Measurements from ENCODE around the gene STX10. TPM values are rescaled to one million over a fixed set of nuclear protein-coding genes. Genes with fewer than 3 reads are reported as not detected.

The STX10 gene
- total and polyA plus RNA-seq, 8 donors, result 14.0 to 73.5 (median 17.2) TPM

DNA sequence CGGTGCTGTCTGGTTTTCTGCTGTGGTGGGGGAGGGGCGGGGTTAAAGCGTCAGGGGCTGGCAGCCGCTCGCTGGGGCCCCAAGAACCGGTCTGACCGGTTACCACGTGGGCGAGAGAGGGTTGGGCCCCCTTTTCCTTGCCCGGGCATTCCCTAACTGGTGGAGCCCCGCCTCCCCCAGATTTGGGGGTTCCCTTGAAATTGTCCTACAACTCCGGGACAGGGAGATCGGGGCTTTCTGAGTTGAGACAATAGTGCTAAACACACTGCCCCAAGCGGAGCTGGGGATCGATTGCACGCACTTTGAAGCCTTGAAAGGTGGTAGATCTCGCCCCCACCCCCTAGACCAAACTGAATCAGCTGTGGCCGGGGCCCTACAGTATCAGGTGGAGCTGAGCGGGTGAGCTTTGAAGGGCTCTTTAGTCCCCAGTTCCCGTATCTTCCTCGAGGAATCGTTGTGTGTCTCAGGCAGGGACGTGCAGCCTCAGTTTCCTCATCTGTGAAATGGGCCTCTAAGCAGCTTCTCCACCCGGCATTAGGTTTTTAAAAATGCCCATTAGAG is 4.8 kb upstream of the STX10 start:
- peak overlapping the region; percentile 20 to 100 (median 96) for H3K4me3 ChIP-seq
- FAIRE-seq, result no peak
- no peaks in the 10 kb centered on the region for H3K9me3 ChIP-seq
- peak; percentile 25 to 43 (median 31) for ATAC-seq
- 2 to 3% methylated on average over 24 of the region's 24 CpGs for WGBS, 2 donors
- TF ChIP-seq, protein P1, sequence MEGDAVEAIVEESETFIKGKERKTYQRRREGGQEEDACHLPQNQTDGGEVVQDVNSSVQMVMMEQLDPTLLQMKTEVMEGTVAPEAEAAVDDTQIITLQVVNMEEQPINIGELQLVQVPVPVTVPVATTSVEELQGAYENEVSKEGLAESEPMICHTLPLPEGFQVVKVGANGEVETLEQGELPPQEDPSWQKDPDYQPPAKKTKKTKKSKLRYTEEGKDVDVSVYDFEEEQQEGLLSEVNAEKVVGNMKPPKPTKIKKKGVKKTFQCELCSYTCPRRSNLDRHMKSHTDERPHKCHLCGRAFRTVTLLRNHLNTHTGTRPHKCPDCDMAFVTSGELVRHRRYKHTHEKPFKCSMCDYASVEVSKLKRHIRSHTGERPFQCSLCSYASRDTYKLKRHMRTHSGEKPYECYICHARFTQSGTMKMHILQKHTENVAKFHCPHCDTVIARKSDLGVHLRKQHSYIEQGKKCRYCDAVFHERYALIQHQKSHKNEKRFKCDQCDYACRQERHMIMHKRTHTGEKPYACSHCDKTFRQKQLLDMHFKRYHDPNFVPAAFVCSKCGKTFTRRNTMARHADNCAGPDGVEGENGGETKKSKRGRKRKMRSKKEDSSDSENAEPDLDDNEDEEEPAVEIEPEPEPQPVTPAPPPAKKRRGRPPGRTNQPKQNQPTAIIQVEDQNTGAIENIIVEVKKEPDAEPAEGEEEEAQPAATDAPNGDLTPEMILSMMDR (IDR thresholded peaks at IDR 0.05), result no peak
- H3K27ac ChIP-seq, result peak overlapping the region; percentile 92 to 100 (median 99)
- peaks cover 4 to 21% (median 10%) of the 10 kb centered on the region in 3 donors for H3K4me1 ChIP-seq
- no peaks in the 10 kb centered on the region for H3K27me3 ChIP-seq
- peak; percentile 94 to 97 (median 96) for DNase-seq
- intact Hi-C loops (cut with DNase I), result no loop called here
- H3K36me3 ChIP-seq, result no peaks in the 10 kb centered on the region

DNA sequence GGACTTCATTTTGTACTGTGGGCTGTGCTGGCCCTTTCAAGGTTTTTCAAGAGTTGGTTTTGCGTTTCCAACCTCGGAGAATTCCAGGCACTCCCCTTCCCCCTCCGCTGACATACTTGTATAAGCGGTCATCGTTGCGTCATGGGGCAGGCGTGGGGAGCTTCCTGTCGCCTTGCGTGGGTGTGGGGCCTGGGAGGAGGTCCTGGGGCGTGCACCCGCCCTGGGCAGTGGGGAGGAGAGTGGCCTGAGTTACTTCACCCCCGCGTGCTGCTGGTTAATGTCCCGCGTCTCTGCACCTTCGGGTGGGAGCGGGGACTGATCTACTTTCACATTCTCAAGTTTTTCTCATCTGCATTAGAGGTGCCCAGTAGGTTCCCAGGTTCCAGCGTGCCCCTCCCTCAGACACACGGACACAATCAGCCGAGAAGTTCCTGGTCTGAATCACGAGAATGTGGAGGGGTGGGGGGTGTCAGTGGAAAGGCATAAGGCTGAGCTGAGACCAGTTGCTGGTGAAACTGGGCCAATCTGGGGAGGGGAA is 4.1 kb upstream of the STX10 start:
- Histone ChIP-seq H3K4me1 (peaks cover 4 to 21% (median 10%) of the 10 kb centered on the region in 3 donors), H3K27me3 (no peaks in the 10 kb centered on the region), H3K9me3 (no peaks in the 10 kb centered on the region), H3K4me3 (peak overlapping the region; percentile 94 to 100 (median 99)), H3K27ac (peak overlapping the region; percentile 92 to 100 (median 99)), H3K36me3 (no peaks in the 10 kb centered on the region)
- FAIRE-seq (no peak), DNase-seq (peak; percentile 81 to 93 (median 88)), ATAC-seq (peak; percentile 8 to 25 (median 16))
- TF ChIP-seq, protein P1 (IDR thresholded peaks at IDR 0.05), result no peak
- WGBS, 2 donors, result 1% methylated on average over 20 to 21 of the region's 21 CpGs
- intact Hi-C loops (cut with DNase I), result no loop called here

DNA sequence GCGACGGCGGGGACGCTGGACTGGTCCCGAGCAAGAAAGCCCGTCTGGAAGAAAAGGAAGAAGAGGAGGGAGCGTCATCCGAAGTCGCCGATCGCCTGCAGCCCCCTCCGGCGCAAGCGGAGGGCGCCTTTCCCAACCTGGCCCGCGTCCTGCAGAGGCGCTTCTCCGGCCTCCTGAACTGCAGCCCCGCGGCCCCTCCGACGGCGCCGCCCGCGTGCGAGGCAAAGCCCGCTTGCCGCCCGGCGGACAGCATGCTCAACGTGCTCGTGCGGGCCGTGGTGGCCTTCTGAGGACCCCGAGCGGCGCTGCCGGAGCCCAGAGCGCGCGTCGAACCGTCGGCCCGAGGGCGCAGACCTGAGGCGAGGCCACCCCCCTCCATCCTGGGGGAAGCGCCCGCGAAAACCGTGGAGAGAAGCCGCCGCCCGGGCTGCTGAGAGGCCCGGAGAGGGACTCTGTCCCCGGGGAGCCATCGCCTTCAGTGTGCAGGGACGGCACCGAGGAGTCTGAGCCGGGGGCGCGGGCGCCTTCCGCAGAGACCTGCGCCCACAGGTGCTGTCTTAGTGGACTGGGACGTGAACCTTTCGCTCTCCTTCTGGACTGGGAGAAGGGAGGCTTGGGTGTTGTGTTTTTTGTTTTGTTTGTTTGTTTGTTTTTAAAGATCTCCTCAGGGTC is 3.5 kb upstream of the STX10 start:
- Histone ChIP-seq H3K4me1 (peaks cover 8 to 25% (median 10%) of the 10 kb centered on the region in 3 donors), H3K27me3 (no peaks in the 10 kb centered on the region), H3K27ac (peak overlapping the region; percentile 92 to 100 (median 99)), H3K9me3 (no peaks in the 10 kb centered on the region), H3K36me3 (no peaks in the 10 kb centered on the region), H3K4me3 (peak overlapping the region; percentile 94 to 100 (median 99))
- 3% methylated on average over 57 to 69 of the region's 69 CpGs for WGBS, 2 donors
- intact Hi-C loops (cut with DNase I), result no loop called here
- ATAC-seq (peak in 2 of 4 donors; percentile 1 to 3), FAIRE-seq (no peak), DNase-seq (peak; percentile 52 to 87 (median 72))
- TF ChIP-seq, protein P1 (IDR thresholded peaks at IDR 0.05), result peak in 1 of 4 donors; percentile 2

DNA sequence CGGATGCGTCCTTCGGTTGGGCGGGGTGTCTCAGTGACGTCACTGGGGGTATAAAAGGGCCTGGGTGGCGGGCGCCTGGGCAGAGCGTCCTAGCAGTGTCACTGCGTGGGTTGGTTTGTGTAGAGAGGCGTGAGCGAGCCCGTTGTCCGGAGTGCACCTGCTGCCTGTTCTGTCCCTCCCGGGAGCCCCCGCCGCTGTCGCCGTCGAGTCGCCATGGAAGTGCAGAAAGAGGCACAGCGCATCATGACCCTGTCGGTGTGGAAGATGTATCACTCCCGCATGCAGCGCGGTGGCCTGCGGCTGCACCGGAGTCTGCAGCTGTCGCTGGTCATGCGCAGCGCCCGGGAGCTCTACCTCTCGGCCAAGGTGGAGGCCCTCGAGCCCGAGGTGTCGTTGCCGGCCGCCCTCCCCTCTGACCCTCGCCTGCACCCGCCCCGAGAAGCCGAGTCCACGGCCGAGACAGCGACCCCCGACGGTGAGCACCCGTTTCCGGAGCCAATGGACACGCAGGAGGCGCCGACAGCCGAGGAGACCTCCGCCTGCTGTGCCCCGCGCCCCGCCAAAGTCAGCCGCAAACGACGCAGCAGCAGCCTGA is 2.9 kb upstream of the STX10 start:
- ATAC-seq (peak; percentile 40 to 58 (median 50)), FAIRE-seq (no peak), DNase-seq (peak; percentile 93 to 99 (median 98))
- 0% methylated on average over 54 to 59 of the region's 59 CpGs for WGBS, 2 donors
- Histone ChIP-seq H3K27me3 (no peaks in the 10 kb centered on the region), H3K36me3 (no peaks in the 10 kb centered on the region), H3K4me1 (peaks cover 8 to 28% (median 10%) of the 10 kb centered on the region in 3 donors), H3K4me3 (peak overlapping the region; percentile 94 to 100 (median 99)), H3K27ac (peak overlapping the region; percentile 92 to 100 (median 99)), H3K9me3 (no peaks in the 10 kb centered on the region)
- TF ChIP-seq, protein P1 (IDR thresholded peaks at IDR 0.05), result peak in 1 of 4 donors; percentile 9
- intact Hi-C loops (cut with DNase I), result no loop called here
